Esophagus muscularis mucosa (tissue), 4 donors: ENCODE results near the gene LRMDA. TPM values are rescaled to one million over a fixed set of nuclear protein-coding genes. Genes with fewer than 3 reads are reported as not detected.

Experiments
- DNase-seq: peaks from one replicate; pipeline ENCODE4 v3.0.0-alpha.2; 2017; ENCODE audit errors: extremely low spot score
- H3K27ac ChIP-seq, 4 donors: fragments of 200-600 bp; sonication (generic); replicated peaks in 1 of 4; 1 replicate in 3 of 4; 2 replicates in 1 of 4; pipeline ENCODE4 v1.5.1; 2016 to 2019; ENCODE audit warnings: mild to moderate bottlenecking in 1 of 4
- H3K27me3 ChIP-seq, 4 donors: fragments of 200-600 bp; sonication (generic); one replicate each; pipeline versions ENCODE4 v1.5.1 to v1.6.0; 2016 to 2019
- H3K36me3 ChIP-seq, 4 donors: fragments of 200-600 bp; sonication (generic); one replicate each; pipeline ENCODE4 v1.5.1; 2016 to 2019
- H3K4me1 ChIP-seq, 4 donors: fragments of 200-600 bp; sonication (generic); one replicate each; pipeline ENCODE4 v1.5.1; 2016 to 2019
- H3K4me3 ChIP-seq, 4 donors: fragments of 200-600 bp; sonication (generic); 1 replicate in 2 of 4; 2 replicates in 2 of 4; pipeline ENCODE4 v1.5.1; 2016 to 2019; ENCODE audit warnings: mild to moderate bottlenecking in 4 of 4, moderate library complexity in 1 of 4
- H3K9me3 ChIP-seq, 4 donors: fragments of 200-600 bp; sonication (generic); 1 replicate in 3 of 4; 2 replicates in 1 of 4; pipeline ENCODE4 v1.5.1; 2016 to 2019
- EP300 ChIP-seq: sonication (generic); formaldehyde crosslinking; IDR thresholded peaks from one replicate; pipeline ENCODE4 v1.6.1; 2017; ENCODE audit warnings: antibody characterized with exemption
- POLR2A ChIP-seq: fragments of 450-650 bp; IDR thresholded peaks from one replicate; pipeline ENCODE4 v1.6.1; 2017; ENCODE audit warnings: antibody characterized with exemption, moderate library complexity, mild to moderate bottlenecking, low read depth
- POLR2AphosphoS5 ChIP-seq, 2 donors: sonication (generic); formaldehyde crosslinking; IDR thresholded peaks; one replicate each; pipeline ENCODE4 v1.6.1; 2017; ENCODE audit warnings: antibody characterized with exemption in 2 of 2
- WGBS: methylation state at CpG from one replicate; pipeline ENCODE4 v1.1.5; 2018; 5-methylcytosine and 5-hydroxymethylcytosine counted together
- intact Hi-C: fragments of 100-400 bp; cut with DNase I; formaldehyde crosslinking; loops from one replicate; pipeline ENCODE4 v1.15.1; 2023
- total RNA-seq, 4 donors: library from RNA; depleted of rRNA; stranded (reverse); fragments of >200 nt; gene quantifications; one replicate each; pipeline versions ENCODE4 v1.1.0 to v1.2.1, GENCODE V29; 2016
- TF ChIP-seq, protein P1 (sequence below), 3 experiments: fragments of 200-600 bp in 2 of 3; fragments of 450-650 bp in 1 of 3; sonication (generic) in 2 of 3; IDR thresholded peaks; one replicate each; pipeline ENCODE4 v1.5.1; 2017 to 2019; ENCODE audit warnings: antibody characterized with exemption in 3 of 3, mild to moderate bottlenecking in 2 of 3, moderate library complexity in 1 of 3

LRMDA gene
- total RNA-seq, 4 donors from 2014 or later = 14.3 to 34.9 (median 26.5) TPM

DNA sequence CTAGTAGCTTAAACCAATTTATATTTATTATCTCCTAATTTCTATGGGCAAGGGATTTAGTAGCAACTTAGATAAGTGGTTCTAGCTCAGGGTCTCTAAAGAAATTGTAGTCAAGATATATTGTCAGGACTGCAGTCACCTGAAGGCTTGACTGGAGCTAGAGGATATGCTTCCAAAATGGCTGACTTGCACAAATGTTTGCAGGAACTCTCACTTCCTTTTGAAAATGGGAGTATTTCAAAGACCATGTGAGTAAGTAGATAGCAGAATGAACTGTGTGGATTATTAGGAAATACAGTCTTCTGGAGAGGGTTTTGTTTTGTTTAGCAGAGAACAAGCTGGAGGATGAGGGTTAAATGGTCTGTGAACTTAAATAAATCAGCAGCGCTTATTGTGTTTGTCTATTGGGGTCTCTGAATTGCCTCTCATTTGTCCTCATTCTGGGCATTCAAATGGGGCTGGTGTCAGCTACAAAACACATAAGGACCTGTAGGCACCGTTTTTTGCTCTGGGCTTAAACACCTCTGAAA lies 524.6 kb downstream of the LRMDA start:
- Histone ChIP-seq H3K4me3 (no peak overlapping the region), H3K4me1 (peaks cover 0 to 14% (median 12%) of the 10 kb centered on the region in 4 donors), H3K36me3 (no peaks in the 10 kb centered on the region), H3K27me3 (no peaks in the 10 kb centered on the region), H3K27ac (no peak overlapping the region), H3K9me3 (no peaks in the 10 kb centered on the region)
- TF ChIP-seq POLR2A (no peak), EP300 (no peak), POLR2AphosphoS5 (IDR thresholded peaks at IDR 0.05) (no peak)
- TF ChIP-seq, protein P1, sequence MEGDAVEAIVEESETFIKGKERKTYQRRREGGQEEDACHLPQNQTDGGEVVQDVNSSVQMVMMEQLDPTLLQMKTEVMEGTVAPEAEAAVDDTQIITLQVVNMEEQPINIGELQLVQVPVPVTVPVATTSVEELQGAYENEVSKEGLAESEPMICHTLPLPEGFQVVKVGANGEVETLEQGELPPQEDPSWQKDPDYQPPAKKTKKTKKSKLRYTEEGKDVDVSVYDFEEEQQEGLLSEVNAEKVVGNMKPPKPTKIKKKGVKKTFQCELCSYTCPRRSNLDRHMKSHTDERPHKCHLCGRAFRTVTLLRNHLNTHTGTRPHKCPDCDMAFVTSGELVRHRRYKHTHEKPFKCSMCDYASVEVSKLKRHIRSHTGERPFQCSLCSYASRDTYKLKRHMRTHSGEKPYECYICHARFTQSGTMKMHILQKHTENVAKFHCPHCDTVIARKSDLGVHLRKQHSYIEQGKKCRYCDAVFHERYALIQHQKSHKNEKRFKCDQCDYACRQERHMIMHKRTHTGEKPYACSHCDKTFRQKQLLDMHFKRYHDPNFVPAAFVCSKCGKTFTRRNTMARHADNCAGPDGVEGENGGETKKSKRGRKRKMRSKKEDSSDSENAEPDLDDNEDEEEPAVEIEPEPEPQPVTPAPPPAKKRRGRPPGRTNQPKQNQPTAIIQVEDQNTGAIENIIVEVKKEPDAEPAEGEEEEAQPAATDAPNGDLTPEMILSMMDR (IDR thresholded peaks at IDR 0.05) = no peak
- DNase-seq = no peak
- intact Hi-C loops = no loop called here
- 95% methylated on average over 2 of the region's 2 CpGs for WGBS

DNA sequence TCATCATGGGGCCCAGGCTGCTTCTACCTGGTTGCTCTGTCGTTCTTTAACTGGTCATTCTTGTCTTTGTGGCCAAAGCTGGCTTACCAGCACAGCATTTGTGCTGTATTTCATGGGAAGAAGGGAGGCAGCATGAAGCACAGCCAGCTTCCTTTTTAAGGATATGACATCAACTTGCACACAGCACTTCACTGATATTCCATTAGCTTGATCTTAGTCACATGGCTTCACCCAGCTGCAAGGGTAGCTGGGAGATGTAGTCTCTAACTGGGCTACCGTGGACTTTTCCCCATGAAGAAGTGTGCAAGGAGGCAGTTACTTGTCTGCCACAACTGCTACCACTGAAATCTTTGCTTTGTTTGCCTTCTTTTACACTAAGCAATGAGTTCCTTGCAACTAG lies 525.2 kb downstream of the LRMDA start:
- Histone ChIP-seq H3K27me3 (no peaks in the 10 kb centered on the region), H3K4me3 (no peak overlapping the region), H3K4me1 (peaks cover 0 to 14% (median 12%) of the 10 kb centered on the region in 4 donors), H3K36me3 (no peaks in the 10 kb centered on the region), H3K9me3 (no peaks in the 10 kb centered on the region), H3K27ac (no peak overlapping the region)
- intact Hi-C loops = no loop called here
- DNase-seq = no peak
- WGBS = 100% methylated on average over 2 of the region's 2 CpGs
- TF ChIP-seq POLR2AphosphoS5 (IDR thresholded peaks at IDR 0.05) (no peak), POLR2A (no peak), EP300 (no peak)
- TF ChIP-seq, protein P1 (IDR thresholded peaks at IDR 0.05) = no peak

DNA sequence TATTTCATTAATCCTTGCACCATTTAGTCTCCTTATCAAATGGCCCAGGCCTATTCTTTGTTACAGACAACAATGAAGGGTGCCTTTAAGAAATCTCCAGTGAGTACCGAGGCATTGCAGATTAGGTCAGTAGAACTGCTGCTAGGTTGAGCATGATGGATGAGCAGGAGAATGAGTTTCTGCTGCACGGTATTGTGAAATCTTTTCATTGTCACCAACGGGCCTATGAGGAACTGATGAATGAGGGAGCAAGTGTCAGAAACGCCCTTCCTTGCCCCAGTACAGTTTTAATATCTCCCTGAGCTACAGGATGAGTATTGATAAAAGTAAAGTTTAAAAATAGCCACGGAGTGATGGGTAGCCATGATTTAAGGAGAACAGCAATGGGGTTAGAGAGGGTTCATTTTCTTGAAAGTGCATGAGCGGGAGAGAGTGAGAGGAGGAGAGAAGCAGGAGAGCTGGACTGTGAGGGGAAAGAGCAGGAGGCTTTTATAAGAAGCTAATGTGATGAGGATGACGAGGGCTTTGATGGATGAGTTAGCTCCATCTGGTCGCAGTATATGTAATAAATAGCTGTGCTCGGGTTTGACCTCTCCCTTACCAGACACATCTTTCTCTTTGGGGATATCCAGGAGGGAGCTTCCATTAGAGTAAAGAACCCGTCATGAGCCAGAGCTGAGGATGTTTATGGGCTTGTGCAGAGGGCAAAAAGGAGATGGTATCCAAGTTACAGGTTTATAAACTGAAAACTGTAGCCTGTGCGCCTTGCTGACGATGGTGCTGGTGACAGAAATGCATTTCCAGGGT lies 526.1 kb downstream of the LRMDA start:
- H3K27ac ChIP-seq = no peak overlapping the region
- peaks cover 0 to 14% (median 12%) of the 10 kb centered on the region in 4 donors for H3K4me1 ChIP-seq
- H3K4me3 ChIP-seq = no peak overlapping the region
- no peaks in the 10 kb centered on the region for H3K27me3 ChIP-seq
- WGBS = 53% methylated on average over 12 of the region's 12 CpGs
- DNase-seq = no peak
- no peaks in the 10 kb centered on the region for H3K9me3 ChIP-seq
- TF ChIP-seq EP300 = no peak
- TF ChIP-seq POLR2A = no peak
- TF ChIP-seq POLR2AphosphoS5 (IDR thresholded peaks at IDR 0.05) = no peak
- TF ChIP-seq, protein P1 (IDR thresholded peaks at IDR 0.05) = no peak
- intact Hi-C loops = no loop called here
- no peaks in the 10 kb centered on the region for H3K36me3 ChIP-seq

DNA sequence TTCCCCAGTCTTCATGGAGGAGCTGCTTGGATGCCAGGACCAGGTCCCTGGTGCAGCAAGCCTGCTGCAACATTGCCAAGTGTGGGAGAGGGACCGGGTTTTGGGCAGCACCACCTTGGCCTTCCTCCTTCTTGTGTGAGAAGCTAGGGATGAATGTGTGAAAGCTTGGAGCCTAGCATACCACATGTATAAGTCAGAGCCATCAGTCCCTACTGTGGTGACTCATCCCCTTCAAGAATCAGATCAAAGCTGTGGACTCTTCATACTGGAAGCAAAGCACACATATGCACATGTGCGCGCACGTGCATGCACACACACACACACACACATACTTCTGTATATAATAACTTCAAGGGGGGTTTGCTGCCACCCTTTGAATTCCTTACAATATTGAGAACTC lies 527.8 kb downstream of the LRMDA start:
- no peak for TF ChIP-seq POLR2AphosphoS5 (IDR thresholded peaks at IDR 0.05)
- Histone ChIP-seq H3K36me3 (no peaks in the 10 kb centered on the region), H3K4me1 (peaks cover 0 to 14% (median 12%) of the 10 kb centered on the region in 4 donors), H3K27ac (no peak overlapping the region), H3K27me3 (no peaks in the 10 kb centered on the region), H3K4me3 (no peak overlapping the region), H3K9me3 (no peaks in the 10 kb centered on the region)
- intact Hi-C loops = no loop called here
- no peak for DNase-seq
- 84% methylated on average over 4 of the region's 4 CpGs for WGBS

DNA sequence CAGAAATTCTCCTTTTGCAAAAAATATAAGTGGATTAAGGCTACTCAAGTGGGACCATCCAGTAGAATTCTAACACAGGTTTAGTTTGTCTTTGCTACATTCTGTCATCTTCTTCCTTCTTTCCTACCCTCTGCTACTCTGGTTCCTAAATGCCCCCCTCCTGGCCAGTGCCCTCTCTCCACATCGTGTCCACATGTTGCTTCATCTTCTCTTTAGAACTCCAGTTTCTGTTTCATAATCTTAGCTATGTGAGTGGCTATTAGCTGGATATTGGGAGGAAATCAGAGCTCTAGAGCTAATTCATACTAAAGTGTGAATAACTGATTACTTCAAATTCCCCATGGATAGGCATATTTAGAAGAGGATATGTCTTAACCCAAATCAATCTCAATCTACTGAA lies 528.5 kb downstream of the LRMDA start:
- Histone ChIP-seq H3K4me1 (peaks cover 0 to 14% (median 12%) of the 10 kb centered on the region in 4 donors), H3K27me3 (no peaks in the 10 kb centered on the region), H3K4me3 (no peak overlapping the region), H3K36me3 (no peaks in the 10 kb centered on the region), H3K27ac (no peak overlapping the region), H3K9me3 (no peaks in the 10 kb centered on the region)
- TF ChIP-seq EP300 = no peak
- no peak for TF ChIP-seq POLR2A
- TF ChIP-seq POLR2AphosphoS5 (IDR thresholded peaks at IDR 0.05) = no peak
- TF ChIP-seq, protein P1 (IDR thresholded peaks at IDR 0.05) = no peak
- 73% methylated on average over 1 of the region's 1 CpG for WGBS
- no peak for DNase-seq
- intact Hi-C loops = no loop called here
